Cardiac septum (tissue), 1 donor: ENCODE data around the gene FN1. TPM values are rescaled to one million over a fixed set of nuclear protein-coding genes. Genes with fewer than 3 reads are reported as not detected.

ENCODE experiments used
- DNase-seq: peaks from one replicate; pipeline ENCODE4 v3.0.0-alpha.2; 2020; ENCODE audit warnings: low spot score
- intact Hi-C: fragments of 100-400 bp; cut with DNase I; formaldehyde crosslinking; loops from one replicate; pipeline ENCODE4 v1.14.0; 2022
- total RNA-seq: library from RNA; stranded (reverse); fragmentation: NEBNext Ultra II Directional; extraction: Animal tissue kit (Norgen Biotek cat#: 25700); gene quantifications from one replicate; pipeline ENCODE4 v1.2.1, GENCODE V29; 2021
- donor health status: DM: no; HTN: no; CAD: no.

The FN1 gene
- total RNA-seq, 1 donor from 2014 or later: 339 TPM

GRCh38 chr2:215427585-215427984 is 8.3 kb downstream of the FN1 start:
- no peak for DNase-seq
- intact Hi-C loops: no loop called here

- intact Hi-C loops: no loop called here
- no peak for DNase-seq
Measured at GRCh38 chr2:215425021-215425782, 10.7 kb downstream of the FN1 start.

GRCh38 chr2:215423928-215424540 is 11.8 kb downstream of the FN1 start:
- intact Hi-C loops: no loop called here
- no peak for DNase-seq

GRCh38 chr2:215423234-215423633 is 12.6 kb downstream of the FN1 start:
- DNase-seq: no peak
- intact Hi-C loops: no loop called here

GRCh38 chr2:215422676-215423075 is 13.2 kb downstream of the FN1 start:
- no peak for DNase-seq
- intact Hi-C loops: no loop called here

GRCh38 chr2:215421859-215422461 is 13.9 kb downstream of the FN1 start:
- intact Hi-C loops: no loop called here
- no peak for DNase-seq

GRCh38 chr2:215420471-215420935 is 15.4 kb downstream of the FN1 start:
- no peak for DNase-seq
- intact Hi-C loops: no loop called here

GRCh38 chr2:215419769-215420470 is 15.9 kb downstream of the FN1 start:
- DNase-seq: no peak
- intact Hi-C loops: no loop called here

- intact Hi-C loops: no loop called here
- no peak for DNase-seq
Measured at GRCh38 chr2:215419113-215419512, 16.8 kb downstream of the FN1 start.

- no peak for DNase-seq
- intact Hi-C loops: no loop called here
Measured at GRCh38 chr2:215418064-215418963, 17.6 kb downstream of the FN1 start.

- intact Hi-C loops: no loop called here
- no peak for DNase-seq
Measured at GRCh38 chr2:215417400-215417951, 18.4 kb downstream of the FN1 start.

GRCh38 chr2:215416656-215417055 is 19.2 kb downstream of the FN1 start:
- intact Hi-C loops: no loop called here
- DNase-seq: no peak

GRCh38 chr2:215415820-215416577 is 19.9 kb downstream of the FN1 start:
- intact Hi-C loops: no loop called here
- DNase-seq: no peak

GRCh38 chr2:215415218-215415617 is 20.6 kb downstream of the FN1 start:
- intact Hi-C loops: no loop called here
- no peak for DNase-seq

GRCh38 chr2:215414674-215415073 is 21.2 kb downstream of the FN1 start:
- intact Hi-C loops: no loop called here
- no peak for DNase-seq

GRCh38 chr2:215413974-215414373 is 21.9 kb downstream of the FN1 start:
- intact Hi-C loops: no loop called here
- no peak for DNase-seq

GRCh38 chr2:215413484-215413777 is 22.4 kb downstream of the FN1 start:
- intact Hi-C loops: no loop called here
- no peak for DNase-seq

GRCh38 chr2:215411941-215412743 is 23.7 kb downstream of the FN1 start:
- intact Hi-C loops: no loop called here
- DNase-seq: no peak
